Ovary (tissue), 9 donors: ENCODE results near the gene STAC2. TPM values are rescaled to one million over a fixed set of nuclear protein-coding genes. Genes with fewer than 3 reads are reported as not detected.

Experiments
- DNase-seq, 5 donors: peaks; one replicate each; pipeline ENCODE4 v3.0.0-alpha.2; 2019 to 2020
- H3K27ac ChIP-seq, 2 donors: fragments of 200-600 bp; one replicate each; pipeline versions ENCODE4 v1.5.1 to v1.8.0; 2019 to 2022
- H3K27me3 ChIP-seq: fragments of 200-600 bp; one replicate; pipeline ENCODE4 v1.8.0; 2022
- H3K36me3 ChIP-seq: fragments of 200-600 bp; sonication (generic); one replicate; pipeline ENCODE4 v1.5.1; 2019
- H3K4me1 ChIP-seq: one replicate; pipeline ENCODE4 v1.8.1; 2013; ENCODE audit warnings: mild to moderate bottlenecking, moderate library complexity; ENCODE audit not compliant: insufficient read depth
- H3K4me3 ChIP-seq: fragments of 200-600 bp; sonication (generic); one replicate; pipeline ENCODE4 v1.5.1; 2017
- H3K9me3 ChIP-seq, 2 donors: fragments of 200-600 bp in 1 of 2; sonication (generic) in 1 of 2; one replicate each; pipeline versions ENCODE4 v1.5.1 to v1.8.1; 2013 to 2019; ENCODE audit warnings: mild to moderate bottlenecking in 1 of 2, moderate library complexity in 1 of 2
- CTCF ChIP-seq, 3 donors: fragments of 450-650 bp in 2 of 3; fragments of 200-600 bp in 1 of 3; IDR thresholded peaks; one replicate each; pipeline versions ENCODE4 v1.5.1 to v1.8.0; 2016 to 2022; ENCODE audit warnings: antibody characterized with exemption in 3 of 3, mild to moderate bottlenecking in 1 of 3
- EP300 ChIP-seq: sonication (generic); formaldehyde crosslinking; IDR thresholded peaks from one replicate; pipeline ENCODE4 v1.6.1; 2017; ENCODE audit warnings: antibody characterized with exemption
- POLR2A ChIP-seq: fragments of 450-650 bp; IDR thresholded peaks from one replicate; pipeline ENCODE4 v1.6.1; 2017; ENCODE audit warnings: antibody characterized with exemption, mild to moderate bottlenecking, moderate library complexity
- WGBS, 3 donors: extraction: QIAGEN DNeasy Blood & Tissue Kit in 1 of 3; methylation state at CpG; one replicate each; pipeline versions ENCODE4 v1.1.5 to v1.1.7; 2013 to 2017; 5-methylcytosine and 5-hydroxymethylcytosine counted together
- intact Hi-C, 4 donors: fragments of 100-400 bp; cut with DNase I; formaldehyde crosslinking; loops; one replicate each; pipeline versions ENCODE4 v1.11.0 to v1.15.1; 2022 to 2023
- polyA plus RNA-seq, 2 donors: library from polyadenylated mRNA; stranded (reverse); fragments of 200-250 nt in 1 of 2; fragments of 350-450 nt in 1 of 2; fragmentation: Illumina TruSeq in 1 of 2; extraction: RNeasy Lipid Tissue Mini Kit (QIAGEN cat#74804) in 1 of 2; gene quantifications; one replicate each; pipeline ENCODE4 v1.2.3, GENCODE V29; 2013 to 2014
- total RNA-seq, 7 donors: library from RNA; depleted of rRNA in 2 of 7; stranded (reverse); fragments of >200 nt in 2 of 7; fragmentation: NEBNext Ultra II Directional in 3 of 7; extraction: Animal tissue kit (Norgen Biotek cat#: 25700) in 3 of 7; gene quantifications; one replicate each; pipeline versions ENCODE4 v1.1.0 to v1.2.4, GENCODE V29; 2016 to 2023
- donor health status: DM: no; HTN: no; CAD: no; lungs with moderate emphysema.
- donor health status: DM: no; HTN: no; CAD: no.
- donor health status: Bipolar disorder and iron deficiency.
- donor health status: DM: yes; HTN: yes; CAD: no.
- donor health status: DM: no; HTN: no; CAD: no.
- donor health status: DM: yes; HTN: yes; CAD: no.

STAC2 gene
- total and polyA plus RNA-seq, 9 donors, result 0.29 to 5.4 (median 0.70) TPM; not detected in 1

- no peaks in the 10 kb centered on the region for H3K27me3 ChIP-seq
- H3K36me3 ChIP-seq, result no peaks in the 10 kb centered on the region
- intact Hi-C loops, result loop anchor here in 2 of 4 donors (10.0 kb wide), 2 partner anchors 72 to 252 kb away; partner anchors contain the start of gene ARL5C (in 1 of the 2)
- no peaks in the 10 kb centered on the region for H3K9me3 ChIP-seq
- no peaks in the 10 kb centered on the region for H3K4me1 ChIP-seq
- no peak overlapping the region for H3K4me3 ChIP-seq
- 24 to 36% (median 25%) methylated on average over 5 of the region's 5 CpGs for WGBS, 3 donors
- TF ChIP-seq CTCF (IDR thresholded peaks at IDR 0.05) (no peak), EP300 (no peak), POLR2A (no peak)
- DNase-seq, result no peak
- no peak overlapping the region for H3K27ac ChIP-seq
Observed at GRCh38 chr17:39236450-39236927, 10.7 kb upstream of the STAC2 start.

DNA sequence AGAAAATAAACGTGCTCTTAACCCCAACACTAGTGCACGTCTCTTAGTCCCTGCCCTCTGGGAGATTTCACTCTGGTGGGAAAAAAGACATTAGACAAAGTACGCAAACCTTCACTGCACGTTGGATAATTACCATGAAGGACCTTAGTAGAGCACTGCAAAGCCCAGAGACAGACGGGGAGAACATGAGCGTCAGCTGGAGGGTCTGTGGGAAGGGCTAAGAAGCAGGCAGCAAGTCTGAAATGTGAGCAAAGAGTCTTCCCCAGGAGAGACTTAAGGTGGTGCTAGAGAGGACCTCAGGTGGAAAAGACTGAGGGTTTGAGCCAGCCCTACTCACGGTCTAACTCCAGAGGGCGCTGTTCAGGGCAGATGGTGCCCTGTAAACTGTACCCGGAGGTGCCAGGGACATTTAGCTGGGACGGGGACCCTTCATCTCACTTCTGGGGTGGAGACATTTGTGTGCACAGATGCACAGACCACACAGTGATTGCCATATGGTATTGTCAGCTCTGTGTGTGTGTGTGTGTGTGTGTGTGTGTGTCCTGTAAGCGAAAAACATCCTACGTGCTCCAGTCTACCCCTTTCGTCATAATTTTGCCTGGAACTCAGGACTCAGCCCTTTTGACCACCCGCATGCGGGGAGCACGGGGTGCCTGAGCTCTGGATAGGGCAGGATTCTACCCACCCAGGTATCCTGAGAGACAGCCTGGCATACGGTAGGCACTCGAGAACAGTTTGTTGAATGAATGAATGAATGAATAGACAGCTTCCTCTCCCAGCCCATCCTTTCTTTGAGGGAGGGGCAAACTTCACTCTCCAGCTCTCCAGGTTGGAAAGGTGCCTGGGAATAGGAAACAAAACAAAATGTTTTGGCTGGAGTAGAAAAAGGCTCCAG, 10.1 kb upstream of the STAC2 start:
- peak in 1 of 5 donors; percentile 16 for DNase-seq
- Histone ChIP-seq H3K27ac (no peak overlapping the region), H3K4me1 (no peaks in the 10 kb centered on the region), H3K36me3 (no peaks in the 10 kb centered on the region), H3K9me3 (no peaks in the 10 kb centered on the region), H3K4me3 (no peak overlapping the region), H3K27me3 (no peaks in the 10 kb centered on the region)
- WGBS, 3 donors, result 14 to 20% (median 18%) methylated on average over 17 to 18 of the region's 18 CpGs
- intact Hi-C loops, result loop anchor here in 2 of 4 donors (10.0 kb wide), 2 partner anchors 71 to 251 kb away; partner anchors contain the start of gene ARL5C (in 1 of the 2)
- TF ChIP-seq POLR2A (no peak), EP300 (no peak), CTCF (IDR thresholded peaks at IDR 0.05) (peak in 1 of 3 donors; percentile 14)

- no peaks in the 10 kb centered on the region for H3K36me3 ChIP-seq
- peak in 1 of 5 donors; percentile 59 for DNase-seq
- peak overlapping the region in 1 of 2 donors; percentile 10 for H3K27ac ChIP-seq
- TF ChIP-seq POLR2A, result no peak
- peak in 2 of 3 donors; percentile 53 to 57 for TF ChIP-seq CTCF (IDR thresholded peaks at IDR 0.05)
- no peak for TF ChIP-seq EP300
- H3K27me3 ChIP-seq, result no peaks in the 10 kb centered on the region
- H3K9me3 ChIP-seq, result no peaks in the 10 kb centered on the region
- H3K4me3 ChIP-seq, result no peak overlapping the region
- 7 to 10% (median 8%) methylated on average over 22 of the region's 22 CpGs for WGBS, 3 donors
- H3K4me1 ChIP-seq, result no peaks in the 10 kb centered on the region
- intact Hi-C loops, result loop anchor here in 2 of 4 donors (10.0 kb wide), 2 partner anchors 67 to 247 kb away; partner anchors contain the start of gene ARL5C (in 1 of the 2)
Observed at GRCh38 chr17:39231591-39232551, 6.1 kb upstream of the STAC2 start.

DNA sequence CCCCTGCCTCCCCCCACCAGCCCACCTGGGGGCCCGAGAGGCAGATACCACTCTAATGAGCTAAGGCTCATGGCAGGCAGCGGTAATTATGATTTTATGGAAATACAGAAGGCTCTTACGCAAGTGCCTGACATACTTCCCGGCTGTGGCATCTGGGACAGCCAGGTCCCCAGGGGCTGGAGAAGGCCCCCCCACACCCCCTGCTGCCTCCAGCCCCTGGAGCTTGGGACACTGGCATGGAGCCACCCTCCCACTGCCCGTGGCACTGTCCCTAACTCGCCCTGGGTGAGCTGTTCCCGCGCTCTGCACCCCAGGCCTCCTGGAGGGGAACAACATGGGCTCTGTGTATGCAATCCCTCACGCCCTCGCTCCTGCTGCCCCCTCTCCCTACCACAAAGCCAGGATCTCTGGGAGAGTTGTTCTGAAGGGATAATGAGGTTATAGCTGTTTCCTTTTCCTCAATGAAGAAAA, 5.4 kb upstream of the STAC2 start:
- H3K4me3 ChIP-seq, result no peak overlapping the region
- H3K9me3 ChIP-seq, result no peaks in the 10 kb centered on the region
- WGBS, 3 donors, result 43 to 55% (median 44%) methylated on average over 9 to 10 of the region's 10 CpGs
- H3K27me3 ChIP-seq, result no peaks in the 10 kb centered on the region
- DNase-seq, result no peak
- H3K27ac ChIP-seq, result peak overlapping the region in 1 of 2 donors; percentile 10
- H3K4me1 ChIP-seq, result no peaks in the 10 kb centered on the region
- H3K36me3 ChIP-seq, result no peaks in the 10 kb centered on the region
- TF ChIP-seq POLR2A, result no peak
- no peak for TF ChIP-seq CTCF (IDR thresholded peaks at IDR 0.05)
- TF ChIP-seq EP300, result no peak
- intact Hi-C loops, result loop anchor here in 2 of 4 donors (10.0 kb wide), 2 partner anchors 66 to 246 kb away; partner anchors contain the start of gene ARL5C (in 1 of the 2)
